WTC11 (cell line): Measurements from ENCODE around the gene LIFR. TPM values are rescaled to one million over a fixed set of nuclear protein-coding genes. Genes with fewer than 3 reads are reported as not detected.

Experiments
- ATAC-seq: fragments of 200-7000 bp; cut with Tn5 transposase; 2 replicates; pipeline ENCODE4 v1.10.0; 2021; ENCODE audit warnings: mild to moderate bottlenecking, moderate library complexity
- CTCF ChIA-PET: fragments of 300-600 bp; sonication (Branson Sonifier 250); formaldehyde crosslinking; loops from one replicate; lab custom pipeline; 2021; ENCODE audit warnings: antibody characterized with exemption; lab: Charles Lee
- POLR2A ChIA-PET: fragments of 350-600 bp; sonication (Branson Sonifier 250); formaldehyde crosslinking; loops from one replicate; lab custom pipeline; 2021; ENCODE audit warnings: antibody characterized with exemption; lab: Charles Lee
- DNase-seq: peaks from one replicate; pipeline ENCODE4 v3.0.0; 2021; ENCODE audit warnings: low spot score
- H3K27ac Mint-ChIP-seq: 2 replicates; pipeline ENCODE4 v1.8.0; 2021; ENCODE audit warnings: mixed read lengths
- H3K27me3 Mint-ChIP-seq: 2 replicates; pipeline ENCODE4 v1.8.0; 2021; ENCODE audit warnings: low read depth, mild to moderate bottlenecking, moderate library complexity, mixed read lengths
- H3K36me3 Mint-ChIP-seq: 2 replicates; pipeline ENCODE4 v1.8.0; 2021; ENCODE audit warnings: mixed read lengths
- H3K4me1 Mint-ChIP-seq: 2 replicates; pipeline ENCODE4 v1.8.0; 2022; ENCODE audit warnings: mixed read lengths
- H3K4me3 Mint-ChIP-seq: 2 replicates; pipeline ENCODE4 v1.8.0; 2021; ENCODE audit warnings: mild to moderate bottlenecking, moderate library complexity, mixed read lengths
- H3K9me3 Mint-ChIP-seq: 2 replicates; pipeline ENCODE4 v1.8.0; 2021; ENCODE audit warnings: mixed read lengths
- ATF3 ChIP-seq: sonication (generic); formaldehyde crosslinking; conservative IDR thresholded peaks from 2 replicates; pipeline ENCODE4 v1.8.1; 2022; ENCODE audit warnings: mild to moderate bottlenecking, missing genetic modification reagents
- E2F1 ChIP-seq: sonication (generic); formaldehyde crosslinking; IDR thresholded peaks from 2 replicates; pipeline ENCODE4 v1.8.0; 2022; ENCODE audit warnings: mild to moderate bottlenecking, missing genetic modification reagents
- E2F4 ChIP-seq: sonication (generic); formaldehyde crosslinking; IDR thresholded peaks from 2 replicates; pipeline ENCODE4 v1.8.1; 2022; ENCODE audit warnings: low read depth, mild to moderate bottlenecking, moderate library complexity, missing genetic modification reagents, borderline replicate concordance
- E2F5 ChIP-seq: sonication (generic); formaldehyde crosslinking; IDR thresholded peaks from 2 replicates; pipeline ENCODE4 v1.8.1; 2022; ENCODE audit warnings: mild to moderate bottlenecking, moderate library complexity, missing genetic modification reagents
- EMX1 ChIP-seq: fragments of 250-450 bp; sonication (Bioruptor Pico); IDR thresholded peaks from 2 replicates; pipeline ENCODE4 v1.8.0; 2021; ENCODE audit warnings: mild to moderate bottlenecking
- FOXP1 ChIP-seq: sonication (generic); formaldehyde crosslinking; IDR thresholded peaks from 2 replicates; pipeline ENCODE4 v1.8.0; 2022; ENCODE audit warnings: missing genetic modification reagents, mild to moderate bottlenecking, moderate library complexity, borderline replicate concordance
- FOXP4 ChIP-seq: sonication (generic); formaldehyde crosslinking; IDR thresholded peaks from 2 replicates; pipeline ENCODE4 v1.8.0; 2022; ENCODE audit warnings: mild to moderate bottlenecking, missing genetic modification reagents
- GRHL2 ChIP-seq: fragments of 250-450 bp; sonication (Bioruptor Pico); IDR thresholded peaks from 2 replicates; pipeline ENCODE4 v1.8.0; 2022; ENCODE audit warnings: mild to moderate bottlenecking, moderate library complexity; ENCODE audit not compliant: insufficient replicate concordance, severe bottlenecking
- GTF2I ChIP-seq: fragments of 250-450 bp; sonication (Bioruptor Pico); conservative IDR thresholded peaks from 2 replicates; pipeline ENCODE4 v1.4.0; 2021; ENCODE audit warnings: mild to moderate bottlenecking
- IRF1 ChIP-seq: sonication (generic); formaldehyde crosslinking; IDR thresholded peaks from 2 replicates; pipeline ENCODE4 v1.8.0; 2023; ENCODE audit warnings: missing genetic modification reagents
- MAX ChIP-seq: sonication (generic); formaldehyde crosslinking; IDR thresholded peaks from 2 replicates; pipeline ENCODE4 v1.8.0; 2022; ENCODE audit warnings: mild to moderate bottlenecking, missing genetic modification reagents
- NFE2L1 ChIP-seq: sonication (generic); formaldehyde crosslinking; IDR thresholded peaks from 2 replicates; pipeline ENCODE4 v1.8.1; 2023; ENCODE audit warnings: missing genetic modification reagents
- PRRX2 ChIP-seq: fragments of 250-450 bp; sonication (Bioruptor Pico); IDR thresholded peaks from 2 replicates; pipeline ENCODE4 v1.8.0; 2021; ENCODE audit warnings: mild to moderate bottlenecking
- USF2 ChIP-seq: sonication (generic); formaldehyde crosslinking; IDR thresholded peaks from 2 replicates; pipeline ENCODE4 v1.8.1; 2023; ENCODE audit warnings: mild to moderate bottlenecking, missing genetic modification reagents, moderate library complexity
- ZBTB43 ChIP-seq: sonication (generic); formaldehyde crosslinking; IDR thresholded peaks from 2 replicates; pipeline ENCODE4 v1.8.1; 2023; ENCODE audit warnings: mild to moderate bottlenecking, missing genetic modification reagents
- ZMAT4 ChIP-seq: fragments of 250-450 bp; sonication (Bioruptor Pico); IDR thresholded peaks from 2 replicates; pipeline ENCODE4 v1.9.0; 2021; ENCODE audit warnings: mild to moderate bottlenecking
- ZNF121 ChIP-seq: sonication (generic); formaldehyde crosslinking; IDR thresholded peaks from 2 replicates; pipeline ENCODE4 v1.8.0; 2023; ENCODE audit warnings: missing genetic modification reagents
- ZNF219 ChIP-seq: sonication (generic); formaldehyde crosslinking; IDR thresholded peaks from 2 replicates; pipeline ENCODE4 v1.8.0; 2023; ENCODE audit warnings: missing genetic modification reagents, mild to moderate bottlenecking, borderline replicate concordance
- ZNF232 ChIP-seq: sonication (generic); formaldehyde crosslinking; IDR thresholded peaks from 2 replicates; pipeline ENCODE4 v1.8.0; 2022; ENCODE audit warnings: mild to moderate bottlenecking, missing genetic modification reagents
- ZNF423 ChIP-seq: fragments of 250-450 bp; sonication (Bioruptor Pico); IDR thresholded peaks from 2 replicates; pipeline ENCODE4 v2.1.2; 2022; ENCODE audit warnings: mild to moderate bottlenecking, moderate library complexity
- ZNF671 ChIP-seq: fragments of 250-450 bp; sonication (Bioruptor Pico); IDR thresholded peaks from 2 replicates; pipeline ENCODE4 v1.8.0; 2021; ENCODE audit warnings: mild to moderate bottlenecking
- total RNA-seq: library from RNA; stranded (reverse); gene quantifications from 3 replicates; pipeline ENCODE4 v1.2.3, GENCODE V29; 2021

Gene LIFR
- total RNA-seq, 1 experiment from 2014 or later: 14.4 TPM

GRCh38 chr5:38605610-38606009 lies 49.2 kb upstream of the LIFR start:
- Mint-ChIP-seq H3K36me3 (no peaks in the 10 kb centered on the region), H3K27me3 (no peaks in the 10 kb centered on the region), H3K9me3 (peaks cover 13% of the 10 kb centered on the region), H3K27ac (no peak overlapping the region), H3K4me3 (no peak overlapping the region), H3K4me1 (peaks cover 33% of the 10 kb centered on the region)
- ATAC-seq: no peak
- no peak for DNase-seq
- POLR2A ChIA-PET: no interaction called here
- CTCF ChIA-PET: interaction anchor here (0.5 kb wide), 1 partner anchor 227 kb away, joined by 3 read pairs; no protein-coding TSS in a partner anchor
- TF ChIP-seq ZNF423 (CRISPR knock-in tag): no peak
- no peak for TF ChIP-seq E2F1
- TF ChIP-seq FOXP1 (CRISPR knock-in tag): no peak
- TF ChIP-seq E2F4 (CRISPR knock-in tag): no peak
- TF ChIP-seq GRHL2 (CRISPR knock-in tag): no peak
- TF ChIP-seq MAX: no peak
- TF ChIP-seq IRF1 (CRISPR knock-in tag): no peak
- TF ChIP-seq EMX1: no peak
- TF ChIP-seq FOXP4: no peak
- TF ChIP-seq PRRX2: no peak

- H3K27me3 Mint-ChIP-seq: no peaks in the 10 kb centered on the region
- DNase-seq (no peak), ATAC-seq (no peak)
- H3K36me3 Mint-ChIP-seq: no peaks in the 10 kb centered on the region
- peaks cover 23% of the 10 kb centered on the region for H3K9me3 Mint-ChIP-seq
- CTCF ChIA-PET: no interaction called here
- H3K4me1 Mint-ChIP-seq: peaks cover 33% of the 10 kb centered on the region
- POLR2A ChIA-PET: no interaction called here
- H3K27ac Mint-ChIP-seq: no peak overlapping the region
- H3K4me3 Mint-ChIP-seq: no peak overlapping the region
- no peak for TF ChIP-seq E2F5 (CRISPR knock-in tag)
- TF ChIP-seq ZBTB43: no peak
- no peak for TF ChIP-seq ZMAT4
- TF ChIP-seq GTF2I (CRISPR knock-in tag): no peak
- TF ChIP-seq ZNF232: no peak
- no peak for TF ChIP-seq USF2
- no peak for TF ChIP-seq ZNF219 (CRISPR knock-in tag)
- no peak for TF ChIP-seq NFE2L1 (CRISPR knock-in tag)
- no peak for TF ChIP-seq ZNF121 (CRISPR knock-in tag)
- TF ChIP-seq ZNF671: no peak
- no peak for TF ChIP-seq ATF3 (CRISPR knock-in tag)
Observed at GRCh38 chr5:38603691-38604090, 47.2 kb upstream of the LIFR start.
